ENCODE measurements around the gene RIMBP3B.
"Not testable (repeated sequence)": the region's sequence is repeated elsewhere in the genome, so short reads cannot be mapped to it uniquely, and the experiment has no call there.

DNA sequence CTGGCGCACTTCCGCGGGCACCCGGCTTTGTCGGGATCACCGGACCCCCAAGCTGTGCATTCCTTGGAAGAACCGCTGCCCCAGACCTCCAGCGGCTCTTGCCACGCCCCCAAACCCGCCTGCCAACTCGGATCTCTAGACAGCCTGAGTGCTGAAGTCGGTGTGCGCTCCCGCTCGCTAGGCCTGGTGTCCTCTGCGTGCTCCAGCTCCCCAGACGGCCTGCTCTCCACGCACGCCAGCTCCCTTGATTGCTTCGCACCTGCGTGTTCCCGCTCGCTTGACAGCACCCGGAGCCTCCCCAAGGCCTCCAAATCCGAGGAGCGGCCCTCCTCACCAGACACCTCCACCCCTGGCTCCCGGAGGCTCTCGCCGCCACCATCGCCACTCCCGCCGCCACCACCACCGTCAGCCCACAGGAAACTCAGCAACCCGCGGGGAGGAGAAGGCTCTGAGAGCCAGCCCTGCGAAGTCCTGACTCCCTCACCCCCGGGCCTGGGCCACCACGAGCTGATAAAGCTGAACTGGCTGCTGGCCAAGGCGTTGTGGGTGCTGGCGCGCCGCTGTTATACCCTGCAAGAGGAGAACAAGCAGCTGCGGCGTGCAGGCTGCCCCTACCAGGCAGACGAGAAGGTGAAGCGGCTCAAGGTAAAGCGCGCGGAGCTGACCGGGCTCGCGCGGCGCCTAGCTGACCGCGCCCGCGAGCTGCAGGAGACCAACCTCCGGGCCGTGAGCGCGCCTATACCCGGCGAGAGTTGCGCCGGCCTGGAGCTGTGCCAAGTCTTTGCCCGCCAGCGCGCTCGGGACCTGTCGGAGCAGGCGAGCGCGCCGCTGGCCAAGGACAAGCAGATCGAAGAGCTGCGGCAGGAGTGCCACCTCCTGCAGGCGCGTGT is 1.2 kb downstream of the RIMBP3B start:
- not testable (repeated sequence) for TF ChIP-seq JUND (CRISPR knock-in tag; IDR thresholded peaks at IDR 0.05); HNF4A (CRISPR knock-in tag; IDR thresholded peaks at IDR 0.05); ZFP82 (CRISPR knock-in tag; IDR thresholded peaks at IDR 0.05; ENCODE audit: borderline replicate concordance); FIP1L1 (IDR thresholded peaks at IDR 0.05; ENCODE audit: borderline replicate concordance, insufficient read depth, low read depth, low read length); MXD4 (CRISPR knock-in tag; IDR thresholded peaks at IDR 0.05); POLR2AphosphoS5 (IDR thresholded peaks at IDR 0.05; ENCODE audit: low read depth, low read length); POLR2A (IDR thresholded peaks at IDR 0.05; ENCODE audit: insufficient read depth in 1 of 2, low read depth in 2 of 2, low read length in 2 of 2); ZNF607 (CRISPR knock-in tag; IDR thresholded peaks at IDR 0.05; ENCODE audit: borderline replicate concordance); NR3C1 (CRISPR knock-in tag; IDR thresholded peaks at IDR 0.05); EZH2 (conservative IDR thresholded peaks at IDR 0.05; ENCODE audit: low read depth, low read length)
- TF ChIP-seq, protein P1, sequence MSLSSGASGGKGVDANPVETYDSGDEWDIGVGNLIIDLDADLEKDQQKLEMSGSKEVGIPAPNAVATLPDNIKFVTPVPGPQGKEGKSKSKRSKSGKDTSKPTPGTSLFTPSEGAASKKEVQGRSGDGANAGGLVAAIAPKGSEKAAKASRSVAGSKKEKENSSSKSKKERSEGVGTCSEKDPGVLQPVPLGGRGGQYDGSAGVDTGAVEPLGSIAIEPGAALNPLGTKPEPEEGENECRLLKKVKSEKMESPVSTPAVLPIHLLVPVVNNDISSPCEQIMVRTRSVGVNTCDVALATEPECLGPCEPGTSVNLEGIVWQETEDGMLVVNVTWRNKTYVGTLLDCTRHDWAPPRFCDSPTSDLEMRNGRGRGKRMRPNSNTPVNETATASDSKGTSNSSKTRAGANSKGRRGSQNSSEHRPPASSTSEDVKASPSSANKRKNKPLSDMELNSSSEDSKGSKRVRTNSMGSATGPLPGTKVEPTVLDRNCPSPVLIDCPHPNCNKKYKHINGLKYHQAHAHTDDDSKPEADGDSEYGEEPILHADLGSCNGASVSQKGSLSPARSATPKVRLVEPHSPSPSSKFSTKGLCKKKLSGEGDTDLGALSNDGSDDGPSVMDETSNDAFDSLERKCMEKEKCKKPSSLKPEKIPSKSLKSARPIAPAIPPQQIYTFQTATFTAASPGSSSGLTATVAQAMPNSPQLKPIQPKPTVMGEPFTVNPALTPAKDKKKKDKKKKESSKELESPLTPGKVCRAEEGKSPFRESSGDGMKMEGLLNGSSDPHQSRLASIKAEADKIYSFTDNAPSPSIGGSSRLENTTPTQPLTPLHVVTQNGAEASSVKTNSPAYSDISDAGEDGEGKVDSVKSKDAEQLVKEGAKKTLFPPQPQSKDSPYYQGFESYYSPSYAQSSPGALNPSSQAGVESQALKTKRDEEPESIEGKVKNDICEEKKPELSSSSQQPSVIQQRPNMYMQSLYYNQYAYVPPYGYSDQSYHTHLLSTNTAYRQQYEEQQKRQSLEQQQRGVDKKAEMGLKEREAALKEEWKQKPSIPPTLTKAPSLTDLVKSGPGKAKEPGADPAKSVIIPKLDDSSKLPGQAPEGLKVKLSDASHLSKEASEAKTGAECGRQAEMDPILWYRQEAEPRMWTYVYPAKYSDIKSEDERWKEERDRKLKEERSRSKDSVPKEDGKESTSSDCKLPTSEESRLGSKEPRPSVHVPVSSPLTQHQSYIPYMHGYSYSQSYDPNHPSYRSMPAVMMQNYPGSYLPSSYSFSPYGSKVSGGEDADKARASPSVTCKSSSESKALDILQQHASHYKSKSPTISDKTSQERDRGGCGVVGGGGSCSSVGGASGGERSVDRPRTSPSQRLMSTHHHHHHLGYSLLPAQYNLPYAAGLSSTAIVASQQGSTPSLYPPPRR (CRISPR knock-in tag; IDR thresholded peaks at IDR 0.05; ENCODE audit: borderline replicate concordance): not testable (repeated sequence)
- TF ChIP-seq, protein P2, sequence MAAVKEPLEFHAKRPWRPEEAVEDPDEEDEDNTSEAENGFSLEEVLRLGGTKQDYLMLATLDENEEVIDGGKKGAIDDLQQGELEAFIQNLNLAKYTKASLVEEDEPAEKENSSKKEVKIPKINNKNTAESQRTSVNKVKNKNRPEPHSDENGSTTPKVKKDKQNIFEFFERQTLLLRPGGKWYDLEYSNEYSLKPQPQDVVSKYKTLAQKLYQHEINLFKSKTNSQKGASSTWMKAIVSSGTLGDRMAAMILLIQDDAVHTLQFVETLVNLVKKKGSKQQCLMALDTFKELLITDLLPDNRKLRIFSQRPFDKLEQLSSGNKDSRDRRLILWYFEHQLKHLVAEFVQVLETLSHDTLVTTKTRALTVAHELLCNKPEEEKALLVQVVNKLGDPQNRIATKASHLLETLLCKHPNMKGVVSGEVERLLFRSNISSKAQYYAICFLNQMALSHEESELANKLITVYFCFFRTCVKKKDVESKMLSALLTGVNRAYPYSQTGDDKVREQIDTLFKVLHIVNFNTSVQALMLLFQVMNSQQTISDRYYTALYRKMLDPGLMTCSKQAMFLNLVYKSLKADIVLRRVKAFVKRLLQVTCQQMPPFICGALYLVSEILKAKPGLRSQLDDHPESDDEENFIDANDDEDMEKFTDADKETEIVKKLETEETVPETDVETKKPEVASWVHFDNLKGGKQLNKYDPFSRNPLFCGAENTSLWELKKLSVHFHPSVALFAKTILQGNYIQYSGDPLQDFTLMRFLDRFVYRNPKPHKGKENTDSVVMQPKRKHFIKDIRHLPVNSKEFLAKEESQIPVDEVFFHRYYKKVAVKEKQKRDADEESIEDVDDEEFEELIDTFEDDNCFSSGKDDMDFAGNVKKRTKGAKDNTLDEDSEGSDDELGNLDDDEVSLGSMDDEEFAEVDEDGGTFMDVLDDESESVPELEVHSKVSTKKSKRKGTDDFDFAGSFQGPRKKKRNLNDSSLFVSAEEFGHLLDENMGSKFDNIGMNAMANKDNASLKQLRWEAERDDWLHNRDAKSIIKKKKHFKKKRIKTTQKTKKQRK (IDR thresholded peaks at IDR 0.05; ENCODE audit: low read length): not testable (repeated sequence)
- TF ChIP-seq, protein P3, sequence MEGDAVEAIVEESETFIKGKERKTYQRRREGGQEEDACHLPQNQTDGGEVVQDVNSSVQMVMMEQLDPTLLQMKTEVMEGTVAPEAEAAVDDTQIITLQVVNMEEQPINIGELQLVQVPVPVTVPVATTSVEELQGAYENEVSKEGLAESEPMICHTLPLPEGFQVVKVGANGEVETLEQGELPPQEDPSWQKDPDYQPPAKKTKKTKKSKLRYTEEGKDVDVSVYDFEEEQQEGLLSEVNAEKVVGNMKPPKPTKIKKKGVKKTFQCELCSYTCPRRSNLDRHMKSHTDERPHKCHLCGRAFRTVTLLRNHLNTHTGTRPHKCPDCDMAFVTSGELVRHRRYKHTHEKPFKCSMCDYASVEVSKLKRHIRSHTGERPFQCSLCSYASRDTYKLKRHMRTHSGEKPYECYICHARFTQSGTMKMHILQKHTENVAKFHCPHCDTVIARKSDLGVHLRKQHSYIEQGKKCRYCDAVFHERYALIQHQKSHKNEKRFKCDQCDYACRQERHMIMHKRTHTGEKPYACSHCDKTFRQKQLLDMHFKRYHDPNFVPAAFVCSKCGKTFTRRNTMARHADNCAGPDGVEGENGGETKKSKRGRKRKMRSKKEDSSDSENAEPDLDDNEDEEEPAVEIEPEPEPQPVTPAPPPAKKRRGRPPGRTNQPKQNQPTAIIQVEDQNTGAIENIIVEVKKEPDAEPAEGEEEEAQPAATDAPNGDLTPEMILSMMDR (CRISPR knock-in tag; IDR thresholded peaks at IDR 0.05): not testable (repeated sequence)

All from HepG2 (cell line).